Dendritic cell treated with granulocyte-macrophage colony-stimulating factor and Interleukin-4, amounts not matched to agents 40 ng/mL and 50 ng/mL, for 4 days (primary cell): ENCODE results near the gene EIF4EBP2.

ENCODE experiments used
- H3K27ac Mint-ChIP-seq: one replicate; pipeline ENCODE4 v1.8.0; 2022; ENCODE audit warnings: mild to moderate bottlenecking, mixed read lengths
- H3K27me3 Mint-ChIP-seq: one replicate; pipeline ENCODE4 v1.8.0; 2022; ENCODE audit warnings: mild to moderate bottlenecking, mixed read lengths
- H3K36me3 Mint-ChIP-seq: one replicate; pipeline ENCODE4 v1.8.0; 2022; ENCODE audit warnings: low read depth, mixed read lengths
- H3K4me1 Mint-ChIP-seq: one replicate; pipeline ENCODE4 v1.8.0; 2022; ENCODE audit warnings: low read depth, mixed read lengths
- H3K4me3 Mint-ChIP-seq: one replicate; pipeline ENCODE4 v1.8.0; 2022; ENCODE audit warnings: mild to moderate bottlenecking, moderate library complexity, mixed read lengths
- H3K9me3 Mint-ChIP-seq: one replicate; pipeline ENCODE4 v1.8.0; 2022; ENCODE audit warnings: mixed read lengths
- intact Hi-C: fragments of 100-400 bp; cut with micrococcal nuclease; formaldehyde crosslinking; loops from one replicate; pipeline ENCODE4 v1.15.0; 2022

EIF4EBP2 gene

GRCh38 chr10:70368774-70369482, 35.0 kb upstream of the EIF4EBP2 start:
- Mint-ChIP-seq H3K4me3 (no peak overlapping the region), H3K36me3 (no peaks in the 10 kb centered on the region), H3K4me1 (peaks cover 9% of the 10 kb centered on the region), H3K9me3 (no peaks in the 10 kb centered on the region), H3K27ac (no peak overlapping the region), H3K27me3 (peaks cover under 1% of the 10 kb centered on the region)
- intact Hi-C loops, result no loop called here

- Mint-ChIP-seq H3K27ac (no peak overlapping the region), H3K36me3 (no peaks in the 10 kb centered on the region), H3K4me3 (no peak overlapping the region), H3K27me3 (no peaks in the 10 kb centered on the region), H3K9me3 (no peaks in the 10 kb centered on the region), H3K4me1 (peaks cover 3% of the 10 kb centered on the region)
- intact Hi-C loops, result no loop called here
These were observed 34.4 kb upstream of the EIF4EBP2 start for GRCh38 chr10:70369498-70370018.

- Mint-ChIP-seq H3K4me3 (no peak overlapping the region), H3K27me3 (no peaks in the 10 kb centered on the region), H3K4me1 (no peaks in the 10 kb centered on the region), H3K9me3 (no peaks in the 10 kb centered on the region), H3K36me3 (no peaks in the 10 kb centered on the region), H3K27ac (no peak overlapping the region)
- intact Hi-C loops, result no loop called here
These were observed 33.2 kb upstream of the EIF4EBP2 start for GRCh38 chr10:70370766-70371165.

DNA sequence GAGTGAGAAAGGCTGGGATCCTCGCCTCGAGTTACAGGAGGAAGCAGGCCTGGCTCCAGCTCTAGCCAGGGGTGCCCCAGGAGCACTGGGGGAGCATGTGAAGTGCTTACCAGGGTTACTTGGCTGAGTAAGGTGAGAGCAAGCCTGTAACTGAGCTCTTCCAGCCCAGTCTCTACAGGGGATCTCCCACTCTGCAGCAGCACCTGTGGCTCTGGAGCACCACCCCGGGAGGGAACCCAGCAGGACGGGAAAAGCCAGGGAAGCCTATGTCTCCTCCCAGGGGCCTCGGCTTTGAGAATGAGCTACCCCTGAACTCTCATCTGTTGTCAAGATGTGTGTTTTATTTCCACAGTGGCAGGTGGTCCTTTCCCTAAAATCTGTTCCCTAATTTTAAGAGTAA, 32.1 kb upstream of the EIF4EBP2 start:
- Mint-ChIP-seq H3K27me3 (no peaks in the 10 kb centered on the region), H3K36me3 (no peaks in the 10 kb centered on the region), H3K9me3 (no peaks in the 10 kb centered on the region), H3K4me1 (no peaks in the 10 kb centered on the region), H3K27ac (no peak overlapping the region), H3K4me3 (no peak overlapping the region)
- intact Hi-C loops, result no loop called here

- no peaks in the 10 kb centered on the region for H3K36me3 Mint-ChIP-seq
- no peak overlapping the region for H3K4me3 Mint-ChIP-seq
- no peak overlapping the region for H3K27ac Mint-ChIP-seq
- no peaks in the 10 kb centered on the region for H3K9me3 Mint-ChIP-seq
- H3K4me1 Mint-ChIP-seq, result no peaks in the 10 kb centered on the region
- H3K27me3 Mint-ChIP-seq, result no peaks in the 10 kb centered on the region
- intact Hi-C loops, result no loop called here
These were observed 28.9 kb upstream of the EIF4EBP2 start for GRCh38 chr10:70374775-70375614.

- H3K27ac Mint-ChIP-seq, result no peak overlapping the region
- no peak overlapping the region for H3K4me3 Mint-ChIP-seq
- intact Hi-C loops, result no loop called here
- no peaks in the 10 kb centered on the region for H3K36me3 Mint-ChIP-seq
- H3K9me3 Mint-ChIP-seq, result no peaks in the 10 kb centered on the region
- peaks cover 14% of the 10 kb centered on the region for H3K27me3 Mint-ChIP-seq
- H3K4me1 Mint-ChIP-seq, result peaks cover 5% of the 10 kb centered on the region
These were observed 27.2 kb upstream of the EIF4EBP2 start for GRCh38 chr10:70376436-70377378.

DNA sequence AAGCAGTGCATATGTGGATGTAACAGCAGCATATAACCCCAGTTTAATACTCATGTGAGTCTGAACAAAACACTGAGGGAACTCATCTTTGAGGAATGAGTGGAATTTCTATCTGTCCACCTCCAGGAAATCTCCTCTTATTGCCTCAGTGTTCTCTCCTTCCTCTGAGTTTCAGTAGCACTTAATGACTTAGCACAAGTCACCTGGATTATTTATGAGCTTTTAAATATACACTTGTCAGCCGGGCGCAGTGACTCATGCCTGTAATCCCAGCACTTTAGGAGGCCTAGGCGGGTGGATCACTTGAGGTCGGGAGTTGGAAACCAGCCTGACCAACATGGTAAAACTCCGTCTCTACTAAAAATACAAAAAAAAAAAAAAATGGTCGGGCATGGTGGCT, 25.8 kb upstream of the EIF4EBP2 start:
- Mint-ChIP-seq H3K36me3 (peaks cover 6% of the 10 kb centered on the region), H3K4me1 (peaks cover 17% of the 10 kb centered on the region), H3K9me3 (no peaks in the 10 kb centered on the region), H3K27me3 (peaks cover 22% of the 10 kb centered on the region), H3K4me3 (no peak overlapping the region), H3K27ac (no peak overlapping the region)
- intact Hi-C loops, result no loop called here

DNA sequence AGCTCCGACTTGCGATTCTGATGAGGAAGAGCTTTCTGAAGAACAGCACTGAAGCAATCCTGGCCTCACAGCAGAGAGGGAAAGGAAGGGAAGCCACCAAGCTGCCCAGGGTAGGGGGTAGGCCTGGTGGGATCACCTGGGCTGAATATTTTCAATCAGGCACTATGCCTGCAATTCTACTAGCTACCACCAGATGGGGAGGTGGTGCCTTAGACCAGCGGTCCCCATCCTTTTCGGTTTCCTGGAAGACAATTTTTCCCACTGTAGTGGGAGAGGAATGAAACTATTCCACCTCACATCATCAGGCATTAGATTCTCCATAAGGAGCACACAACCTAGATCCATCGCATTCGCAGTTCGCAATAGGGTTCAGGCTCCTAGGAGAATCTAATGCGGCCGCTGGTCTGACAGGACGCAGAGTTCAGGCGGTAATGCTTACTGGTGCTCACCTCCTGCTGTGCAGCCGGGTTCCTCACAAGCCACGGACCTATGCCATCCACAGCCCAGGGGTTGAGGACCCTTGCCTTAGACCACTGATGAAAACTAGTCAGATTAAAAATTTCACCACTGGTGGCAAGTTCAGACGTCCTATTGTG, 24.3 kb upstream of the EIF4EBP2 start:
- Mint-ChIP-seq H3K27ac (no peak overlapping the region), H3K4me1 (peaks cover 17% of the 10 kb centered on the region), H3K4me3 (no peak overlapping the region), H3K36me3 (peaks cover 6% of the 10 kb centered on the region), H3K9me3 (no peaks in the 10 kb centered on the region), H3K27me3 (peaks cover 27% of the 10 kb centered on the region)
- intact Hi-C loops, result loop anchor here (5.0 kb wide), 1 partner anchor 207 kb away; the partner anchor contains the start of gene SAR1A

DNA sequence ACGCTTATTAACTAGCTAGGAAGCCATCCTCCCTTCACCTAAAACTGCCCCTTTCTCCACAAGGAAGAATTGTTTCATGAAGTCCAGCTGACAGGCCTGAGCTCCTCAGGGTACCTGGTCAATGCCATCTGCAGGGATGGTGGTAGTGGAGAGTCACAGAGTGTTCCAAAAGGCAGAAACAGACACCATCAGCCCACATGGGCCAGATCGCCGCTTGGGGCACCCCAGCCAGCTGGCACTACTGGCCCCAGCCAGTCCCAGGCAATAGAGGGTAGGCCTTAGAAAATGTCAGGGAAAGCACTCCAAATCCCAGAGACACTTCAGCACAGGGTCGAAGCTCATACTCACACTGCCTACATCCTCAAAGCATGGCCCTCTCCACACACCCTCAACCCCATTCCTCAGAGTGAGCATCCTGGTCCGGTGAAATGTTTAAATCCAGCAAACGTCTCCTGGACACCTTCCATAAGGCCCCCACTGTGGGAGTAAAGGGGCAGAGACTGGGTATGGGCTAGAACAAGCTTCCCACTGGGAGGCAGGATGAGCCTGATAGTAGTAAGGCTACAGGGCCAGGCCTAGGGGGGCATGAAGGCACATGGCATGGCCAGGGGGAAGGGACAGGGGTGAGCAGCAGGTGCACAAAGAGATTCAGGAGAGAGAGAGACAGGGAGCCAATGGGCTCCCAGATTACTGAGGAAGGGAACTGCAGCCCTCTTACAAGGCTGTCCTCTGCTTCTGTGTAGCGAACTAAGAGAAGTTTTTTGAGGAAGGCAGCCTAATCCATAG, 23.4 kb upstream of the EIF4EBP2 start:
- Mint-ChIP-seq H3K4me3 (no peak overlapping the region), H3K36me3 (peaks cover 6% of the 10 kb centered on the region), H3K27ac (no peak overlapping the region), H3K4me1 (peaks cover 17% of the 10 kb centered on the region), H3K27me3 (peaks cover 29% of the 10 kb centered on the region), H3K9me3 (no peaks in the 10 kb centered on the region)
- intact Hi-C loops, result loop anchor here (5.0 kb wide), 1 partner anchor 208 kb away; the partner anchor contains the start of gene SAR1A

DNA sequence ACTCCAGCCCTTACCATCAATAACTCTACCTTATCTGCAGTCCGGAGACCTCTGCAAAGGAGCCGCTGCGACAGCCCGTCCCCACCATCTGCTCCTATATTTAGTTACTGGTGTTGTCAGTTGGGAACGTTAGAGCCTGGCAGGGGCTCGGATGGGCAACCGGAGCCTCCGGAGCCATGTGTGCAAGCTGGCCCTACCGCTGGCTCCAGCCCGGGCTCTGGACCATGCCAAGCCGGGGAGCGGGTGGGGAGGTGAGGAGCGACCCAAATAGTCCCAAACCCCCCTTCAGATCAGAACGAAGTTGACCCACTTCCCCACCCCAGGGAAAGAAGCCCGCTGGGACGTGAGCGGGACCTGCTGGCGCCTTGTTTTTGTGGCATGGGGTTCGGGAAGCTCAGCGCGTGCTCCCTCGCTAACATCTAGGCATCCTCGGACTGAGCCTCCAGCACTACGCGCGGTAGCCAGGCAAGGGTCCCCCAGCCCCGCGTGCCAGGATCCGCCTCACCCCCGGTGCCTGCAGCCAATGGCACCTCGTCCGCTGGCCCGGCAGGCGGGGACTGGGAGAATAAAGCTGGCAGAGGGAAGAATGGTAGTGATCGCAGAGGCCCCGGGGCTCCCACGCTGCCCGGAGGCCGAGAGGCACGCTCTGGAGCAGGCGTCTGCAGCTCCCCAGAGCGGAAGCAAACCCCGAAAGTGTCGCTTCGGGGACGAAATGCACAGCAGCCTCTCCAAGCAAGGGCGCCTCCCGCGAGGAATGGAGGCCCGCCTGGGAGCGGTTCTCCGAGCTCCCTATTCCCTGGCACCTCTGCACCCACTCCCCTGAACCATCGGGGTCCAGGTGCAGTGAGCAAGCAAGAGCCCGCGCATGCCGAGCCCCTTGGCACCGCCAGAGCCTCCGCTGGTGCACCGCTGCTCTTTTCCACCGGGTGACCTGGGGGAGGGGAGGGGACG, 22.2 kb upstream of the EIF4EBP2 start:
- H3K4me1 Mint-ChIP-seq, result peaks cover 17% of the 10 kb centered on the region
- peak overlapping the region; percentile 80 for H3K4me3 Mint-ChIP-seq
- H3K9me3 Mint-ChIP-seq, result no peaks in the 10 kb centered on the region
- H3K27me3 Mint-ChIP-seq, result peaks cover 32% of the 10 kb centered on the region
- H3K36me3 Mint-ChIP-seq, result peaks cover 6% of the 10 kb centered on the region
- intact Hi-C loops, result loop anchor here (1.0 to 5.0 kb wide), 2 partner anchors 23 to 209 kb away; partner anchors contain the start of genes EIF4EBP2 and SAR1A
- peak overlapping the region; percentile 73 for H3K27ac Mint-ChIP-seq

- intact Hi-C loops, result no loop called here
- peaks cover 12% of the 10 kb centered on the region for H3K4me1 Mint-ChIP-seq
- peaks cover 14% of the 10 kb centered on the region for H3K27me3 Mint-ChIP-seq
- no peak overlapping the region for H3K27ac Mint-ChIP-seq
- no peak overlapping the region for H3K4me3 Mint-ChIP-seq
- no peaks in the 10 kb centered on the region for H3K36me3 Mint-ChIP-seq
- H3K9me3 Mint-ChIP-seq, result no peaks in the 10 kb centered on the region
These were observed 12.3 kb upstream of the EIF4EBP2 start for GRCh38 chr10:70391654-70392053.

- Mint-ChIP-seq H3K9me3 (no peaks in the 10 kb centered on the region), H3K27me3 (peaks cover 7% of the 10 kb centered on the region), H3K27ac (no peak overlapping the region), H3K36me3 (no peaks in the 10 kb centered on the region), H3K4me3 (no peak overlapping the region), H3K4me1 (peaks cover 6% of the 10 kb centered on the region)
- intact Hi-C loops, result no loop called here
These were observed 7.8 kb upstream of the EIF4EBP2 start for GRCh38 chr10:70396140-70396539.
